ENCODE data around the gene DGLUCY.

DNA sequence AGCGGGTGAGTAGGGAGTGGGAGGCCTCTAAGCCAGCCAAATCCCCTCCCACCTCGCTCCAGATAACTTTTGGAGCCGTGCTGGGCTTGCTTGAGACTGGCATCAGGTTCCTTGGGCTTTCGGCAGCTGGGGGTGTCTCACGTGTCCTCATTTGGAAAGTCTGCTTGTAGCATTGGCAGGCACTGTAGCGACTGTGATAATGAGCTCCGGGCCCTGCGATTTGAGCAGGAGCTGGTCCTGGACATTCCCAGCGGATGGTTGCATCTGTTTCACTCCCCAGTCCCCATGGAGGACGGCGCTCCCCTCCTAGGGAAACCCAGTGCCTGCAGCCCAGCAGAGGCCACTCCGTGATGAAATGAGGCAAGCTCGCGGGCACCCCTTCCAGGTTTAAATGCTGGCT is 49.4 kb downstream of the DGLUCY start:
- TF ChIP-seq, protein P1, sequence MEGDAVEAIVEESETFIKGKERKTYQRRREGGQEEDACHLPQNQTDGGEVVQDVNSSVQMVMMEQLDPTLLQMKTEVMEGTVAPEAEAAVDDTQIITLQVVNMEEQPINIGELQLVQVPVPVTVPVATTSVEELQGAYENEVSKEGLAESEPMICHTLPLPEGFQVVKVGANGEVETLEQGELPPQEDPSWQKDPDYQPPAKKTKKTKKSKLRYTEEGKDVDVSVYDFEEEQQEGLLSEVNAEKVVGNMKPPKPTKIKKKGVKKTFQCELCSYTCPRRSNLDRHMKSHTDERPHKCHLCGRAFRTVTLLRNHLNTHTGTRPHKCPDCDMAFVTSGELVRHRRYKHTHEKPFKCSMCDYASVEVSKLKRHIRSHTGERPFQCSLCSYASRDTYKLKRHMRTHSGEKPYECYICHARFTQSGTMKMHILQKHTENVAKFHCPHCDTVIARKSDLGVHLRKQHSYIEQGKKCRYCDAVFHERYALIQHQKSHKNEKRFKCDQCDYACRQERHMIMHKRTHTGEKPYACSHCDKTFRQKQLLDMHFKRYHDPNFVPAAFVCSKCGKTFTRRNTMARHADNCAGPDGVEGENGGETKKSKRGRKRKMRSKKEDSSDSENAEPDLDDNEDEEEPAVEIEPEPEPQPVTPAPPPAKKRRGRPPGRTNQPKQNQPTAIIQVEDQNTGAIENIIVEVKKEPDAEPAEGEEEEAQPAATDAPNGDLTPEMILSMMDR (IDR thresholded peaks at IDR 0.05 in 2 of 3, conservative IDR thresholded peaks at IDR 0.05 in 1 of 3; ENCODE audit: borderline replicate concordance in 1 of 3, insufficient read depth in 1 of 3, low read depth in 2 of 3, low read length in 2 of 3): no peak
- TF ChIP-seq, protein P2, sequence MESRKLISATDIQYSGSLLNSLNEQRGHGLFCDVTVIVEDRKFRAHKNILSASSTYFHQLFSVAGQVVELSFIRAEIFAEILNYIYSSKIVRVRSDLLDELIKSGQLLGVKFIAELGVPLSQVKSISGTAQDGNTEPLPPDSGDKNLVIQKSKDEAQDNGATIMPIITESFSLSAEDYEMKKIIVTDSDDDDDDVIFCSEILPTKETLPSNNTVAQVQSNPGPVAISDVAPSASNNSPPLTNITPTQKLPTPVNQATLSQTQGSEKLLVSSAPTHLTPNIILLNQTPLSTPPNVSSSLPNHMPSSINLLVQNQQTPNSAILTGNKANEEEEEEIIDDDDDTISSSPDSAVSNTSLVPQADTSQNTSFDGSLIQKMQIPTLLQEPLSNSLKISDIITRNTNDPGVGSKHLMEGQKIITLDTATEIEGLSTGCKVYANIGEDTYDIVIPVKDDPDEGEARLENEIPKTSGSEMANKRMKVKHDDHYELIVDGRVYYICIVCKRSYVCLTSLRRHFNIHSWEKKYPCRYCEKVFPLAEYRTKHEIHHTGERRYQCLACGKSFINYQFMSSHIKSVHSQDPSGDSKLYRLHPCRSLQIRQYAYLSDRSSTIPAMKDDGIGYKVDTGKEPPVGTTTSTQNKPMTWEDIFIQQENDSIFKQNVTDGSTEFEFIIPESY (IDR thresholded peaks at IDR 0.05; ENCODE audit: extremely low read depth, insufficient replicate concordance, low read length): no peak
- TF ChIP-seq, protein P3, sequence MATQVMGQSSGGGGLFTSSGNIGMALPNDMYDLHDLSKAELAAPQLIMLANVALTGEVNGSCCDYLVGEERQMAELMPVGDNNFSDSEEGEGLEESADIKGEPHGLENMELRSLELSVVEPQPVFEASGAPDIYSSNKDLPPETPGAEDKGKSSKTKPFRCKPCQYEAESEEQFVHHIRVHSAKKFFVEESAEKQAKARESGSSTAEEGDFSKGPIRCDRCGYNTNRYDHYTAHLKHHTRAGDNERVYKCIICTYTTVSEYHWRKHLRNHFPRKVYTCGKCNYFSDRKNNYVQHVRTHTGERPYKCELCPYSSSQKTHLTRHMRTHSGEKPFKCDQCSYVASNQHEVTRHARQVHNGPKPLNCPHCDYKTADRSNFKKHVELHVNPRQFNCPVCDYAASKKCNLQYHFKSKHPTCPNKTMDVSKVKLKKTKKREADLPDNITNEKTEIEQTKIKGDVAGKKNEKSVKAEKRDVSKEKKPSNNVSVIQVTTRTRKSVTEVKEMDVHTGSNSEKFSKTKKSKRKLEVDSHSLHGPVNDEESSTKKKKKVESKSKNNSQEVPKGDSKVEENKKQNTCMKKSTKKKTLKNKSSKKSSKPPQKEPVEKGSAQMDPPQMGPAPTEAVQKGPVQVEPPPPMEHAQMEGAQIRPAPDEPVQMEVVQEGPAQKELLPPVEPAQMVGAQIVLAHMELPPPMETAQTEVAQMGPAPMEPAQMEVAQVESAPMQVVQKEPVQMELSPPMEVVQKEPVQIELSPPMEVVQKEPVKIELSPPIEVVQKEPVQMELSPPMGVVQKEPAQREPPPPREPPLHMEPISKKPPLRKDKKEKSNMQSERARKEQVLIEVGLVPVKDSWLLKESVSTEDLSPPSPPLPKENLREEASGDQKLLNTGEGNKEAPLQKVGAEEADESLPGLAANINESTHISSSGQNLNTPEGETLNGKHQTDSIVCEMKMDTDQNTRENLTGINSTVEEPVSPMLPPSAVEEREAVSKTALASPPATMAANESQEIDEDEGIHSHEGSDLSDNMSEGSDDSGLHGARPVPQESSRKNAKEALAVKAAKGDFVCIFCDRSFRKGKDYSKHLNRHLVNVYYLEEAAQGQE (IDR thresholded peaks at IDR 0.05; ENCODE audit: low read depth): no peak
- TF ChIP-seq ZFX (IDR thresholded peaks at IDR 0.05) (no peak), POLR2A (IDR thresholded peaks at IDR 0.05; ENCODE audit: borderline replicate concordance, extremely low read depth, insufficient read depth, insufficient read length) (no peak), EZH2phosphoT487 (IDR thresholded peaks at IDR 0.05; ENCODE audit: borderline replicate concordance) (no peak)
